Measurements from ENCODE around the gene TBL3. TPM values are rescaled to one million over a fixed set of nuclear protein-coding genes. Genes with fewer than 3 reads are reported as not detected.

TBL3 gene
- total and polyA plus RNA-seq, 9 of the 15 experiments (the other 6 are each of a cell fraction or from before 2014, with no cell fraction given), result 0.97 to 117 (median 24.5) TPM

DNA sequence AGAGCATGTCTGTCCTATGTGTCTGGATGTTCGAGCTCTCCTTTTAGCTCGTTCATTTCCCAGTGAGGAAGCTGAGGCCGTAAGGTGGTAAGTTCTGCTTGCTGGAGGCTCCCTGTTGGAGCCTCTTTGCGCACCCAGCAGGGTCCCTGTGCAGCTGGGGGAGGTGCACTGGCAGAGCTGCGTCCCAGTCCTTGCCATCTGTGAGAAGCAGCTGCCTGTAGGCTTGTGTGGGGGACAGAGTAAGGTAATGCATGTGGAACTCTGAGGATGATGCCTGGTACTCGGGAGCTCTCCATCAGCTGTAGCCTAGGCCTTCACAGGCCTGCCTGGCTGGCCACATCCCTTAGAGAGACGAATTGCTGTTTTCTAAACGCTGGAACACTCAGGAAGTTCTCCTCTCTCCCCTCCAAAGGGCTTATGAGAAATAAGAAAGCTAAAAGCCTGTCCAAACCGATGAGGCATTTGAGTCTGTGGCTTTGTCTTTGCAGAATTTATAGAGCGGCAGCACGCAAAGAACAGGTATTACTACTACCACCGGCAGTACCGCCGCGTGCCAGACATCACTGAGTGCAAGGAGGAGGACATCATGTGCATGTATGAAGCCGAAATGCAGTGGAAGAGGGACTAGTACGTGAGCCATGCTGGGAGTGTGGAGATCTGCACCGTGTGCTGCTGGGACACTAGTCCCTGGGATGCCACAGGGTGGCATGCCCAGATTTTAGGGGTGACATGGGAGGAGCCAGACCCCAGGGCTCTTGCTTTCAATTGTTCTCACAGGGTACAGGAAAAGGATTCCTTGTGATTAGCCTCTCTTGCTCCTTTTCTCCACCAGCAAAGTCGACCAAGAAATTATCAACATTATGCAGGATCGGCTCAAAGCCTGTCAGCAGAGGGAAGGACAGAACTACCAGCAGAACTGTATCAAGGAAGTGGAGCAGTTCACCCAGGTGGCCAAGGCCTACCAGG lies 10.9 kb upstream of the TBL3 start (continued):
- TF ChIP-seq, protein P1, sequence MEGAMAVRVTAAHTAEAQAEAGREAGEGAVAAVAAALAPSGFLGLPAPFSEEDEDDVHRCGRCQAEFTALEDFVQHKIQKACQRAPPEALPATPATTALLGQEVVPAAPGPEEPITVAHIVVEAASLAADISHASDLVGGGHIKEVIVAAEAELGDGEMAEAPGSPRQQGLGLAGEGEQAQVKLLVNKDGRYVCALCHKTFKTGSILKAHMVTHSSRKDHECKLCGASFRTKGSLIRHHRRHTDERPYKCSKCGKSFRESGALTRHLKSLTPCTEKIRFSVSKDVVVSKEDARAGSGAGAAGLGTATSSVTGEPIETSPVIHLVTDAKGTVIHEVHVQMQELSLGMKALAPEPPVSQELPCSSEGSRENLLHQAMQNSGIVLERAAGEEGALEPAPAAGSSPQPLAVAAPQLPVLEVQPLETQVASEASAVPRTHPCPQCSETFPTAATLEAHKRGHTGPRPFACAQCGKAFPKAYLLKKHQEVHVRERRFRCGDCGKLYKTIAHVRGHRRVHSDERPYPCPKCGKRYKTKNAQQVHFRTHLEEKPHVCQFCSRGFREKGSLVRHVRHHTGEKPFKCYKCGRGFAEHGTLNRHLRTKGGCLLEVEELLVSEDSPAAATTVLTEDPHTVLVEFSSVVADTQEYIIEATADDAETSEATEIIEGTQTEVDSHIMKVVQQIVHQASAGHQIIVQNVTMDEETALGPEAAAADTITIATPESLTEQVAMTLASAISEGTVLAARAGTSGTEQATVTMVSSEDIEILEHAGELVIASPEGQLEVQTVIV (CRISPR knock-in tag; IDR thresholded peaks at IDR 0.05; ENCODE audit: borderline replicate concordance), result no peak; the same call in 1 of the 2 replicates
- TF ChIP-seq ZNF583 (CRISPR knock-in tag; IDR thresholded peaks at IDR 0.05) (no peak), ASH1L (IDR thresholded peaks at IDR 0.05; ENCODE audit: borderline replicate concordance, low read depth, partially characterized antibody) (no peak), SREBF2 (CRISPR knock-in tag; IDR thresholded peaks at IDR 0.05) (no peak), ARNT (IDR thresholded peaks at IDR 0.05) (no peak), KLF1 (tag; IDR thresholded peaks at IDR 0.05) (0 out of 2 replicates have a peak, but pooled peaks have one; percentile 23), SAFB2 (IDR thresholded peaks at IDR 0.05; ENCODE audit: borderline replicate concordance, low read depth, low read length, severe bottlenecking) (no peak), HMG20A (CRISPR knock-in tag; conservative IDR thresholded peaks at IDR 0.05) (no peak), TBL1XR1 (IDR thresholded peaks at IDR 0.05; ENCODE audit: low read length in 2 of 2) (peak in 1 of 2 experiments; percentile 18; a peak in 2 of 4 replicates), SOX6 (IDR thresholded peaks at IDR 0.05) (0 out of 2 replicates have a peak, but pooled peaks have one; percentile 26), NR2C1 (IDR thresholded peaks at IDR 0.05) (no peak), NR2C1 (tag; IDR thresholded peaks at IDR 0.05) (no peak)
- TF ChIP-seq, protein P2, sequence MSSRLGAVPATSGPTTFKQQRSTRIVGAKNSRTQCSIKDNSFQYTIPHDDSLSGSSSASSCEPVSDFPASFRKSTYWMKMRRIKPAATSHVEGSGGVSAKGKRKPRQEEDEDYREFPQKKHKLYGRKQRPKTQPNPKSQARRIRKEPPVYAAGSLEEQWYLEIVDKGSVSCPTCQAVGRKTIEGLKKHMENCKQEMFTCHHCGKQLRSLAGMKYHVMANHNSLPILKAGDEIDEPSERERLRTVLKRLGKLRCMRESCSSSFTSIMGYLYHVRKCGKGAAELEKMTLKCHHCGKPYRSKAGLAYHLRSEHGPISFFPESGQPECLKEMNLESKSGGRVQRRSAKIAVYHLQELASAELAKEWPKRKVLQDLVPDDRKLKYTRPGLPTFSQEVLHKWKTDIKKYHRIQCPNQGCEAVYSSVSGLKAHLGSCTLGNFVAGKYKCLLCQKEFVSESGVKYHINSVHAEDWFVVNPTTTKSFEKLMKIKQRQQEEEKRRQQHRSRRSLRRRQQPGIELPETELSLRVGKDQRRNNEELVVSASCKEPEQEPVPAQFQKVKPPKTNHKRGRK (tag; IDR thresholded peaks at IDR 0.05), result no peak
- TF ChIP-seq, protein P3, sequence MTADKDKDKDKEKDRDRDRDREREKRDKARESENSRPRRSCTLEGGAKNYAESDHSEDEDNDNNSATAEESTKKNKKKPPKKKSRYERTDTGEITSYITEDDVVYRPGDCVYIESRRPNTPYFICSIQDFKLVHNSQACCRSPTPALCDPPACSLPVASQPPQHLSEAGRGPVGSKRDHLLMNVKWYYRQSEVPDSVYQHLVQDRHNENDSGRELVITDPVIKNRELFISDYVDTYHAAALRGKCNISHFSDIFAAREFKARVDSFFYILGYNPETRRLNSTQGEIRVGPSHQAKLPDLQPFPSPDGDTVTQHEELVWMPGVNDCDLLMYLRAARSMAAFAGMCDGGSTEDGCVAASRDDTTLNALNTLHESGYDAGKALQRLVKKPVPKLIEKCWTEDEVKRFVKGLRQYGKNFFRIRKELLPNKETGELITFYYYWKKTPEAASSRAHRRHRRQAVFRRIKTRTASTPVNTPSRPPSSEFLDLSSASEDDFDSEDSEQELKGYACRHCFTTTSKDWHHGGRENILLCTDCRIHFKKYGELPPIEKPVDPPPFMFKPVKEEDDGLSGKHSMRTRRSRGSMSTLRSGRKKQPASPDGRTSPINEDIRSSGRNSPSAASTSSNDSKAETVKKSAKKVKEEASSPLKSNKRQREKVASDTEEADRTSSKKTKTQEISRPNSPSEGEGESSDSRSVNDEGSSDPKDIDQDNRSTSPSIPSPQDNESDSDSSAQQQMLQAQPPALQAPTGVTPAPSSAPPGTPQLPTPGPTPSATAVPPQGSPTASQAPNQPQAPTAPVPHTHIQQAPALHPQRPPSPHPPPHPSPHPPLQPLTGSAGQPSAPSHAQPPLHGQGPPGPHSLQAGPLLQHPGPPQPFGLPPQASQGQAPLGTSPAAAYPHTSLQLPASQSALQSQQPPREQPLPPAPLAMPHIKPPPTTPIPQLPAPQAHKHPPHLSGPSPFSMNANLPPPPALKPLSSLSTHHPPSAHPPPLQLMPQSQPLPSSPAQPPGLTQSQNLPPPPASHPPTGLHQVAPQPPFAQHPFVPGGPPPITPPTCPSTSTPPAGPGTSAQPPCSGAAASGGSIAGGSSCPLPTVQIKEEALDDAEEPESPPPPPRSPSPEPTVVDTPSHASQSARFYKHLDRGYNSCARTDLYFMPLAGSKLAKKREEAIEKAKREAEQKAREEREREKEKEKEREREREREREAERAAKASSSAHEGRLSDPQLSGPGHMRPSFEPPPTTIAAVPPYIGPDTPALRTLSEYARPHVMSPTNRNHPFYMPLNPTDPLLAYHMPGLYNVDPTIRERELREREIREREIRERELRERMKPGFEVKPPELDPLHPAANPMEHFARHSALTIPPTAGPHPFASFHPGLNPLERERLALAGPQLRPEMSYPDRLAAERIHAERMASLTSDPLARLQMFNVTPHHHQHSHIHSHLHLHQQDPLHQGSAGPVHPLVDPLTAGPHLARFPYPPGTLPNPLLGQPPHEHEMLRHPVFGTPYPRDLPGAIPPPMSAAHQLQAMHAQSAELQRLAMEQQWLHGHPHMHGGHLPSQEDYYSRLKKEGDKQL (CRISPR knock-in tag; IDR thresholded peaks at IDR 0.05; ENCODE audit: borderline replicate concordance), result no peak
- TF ChIP-seq, protein P4, sequence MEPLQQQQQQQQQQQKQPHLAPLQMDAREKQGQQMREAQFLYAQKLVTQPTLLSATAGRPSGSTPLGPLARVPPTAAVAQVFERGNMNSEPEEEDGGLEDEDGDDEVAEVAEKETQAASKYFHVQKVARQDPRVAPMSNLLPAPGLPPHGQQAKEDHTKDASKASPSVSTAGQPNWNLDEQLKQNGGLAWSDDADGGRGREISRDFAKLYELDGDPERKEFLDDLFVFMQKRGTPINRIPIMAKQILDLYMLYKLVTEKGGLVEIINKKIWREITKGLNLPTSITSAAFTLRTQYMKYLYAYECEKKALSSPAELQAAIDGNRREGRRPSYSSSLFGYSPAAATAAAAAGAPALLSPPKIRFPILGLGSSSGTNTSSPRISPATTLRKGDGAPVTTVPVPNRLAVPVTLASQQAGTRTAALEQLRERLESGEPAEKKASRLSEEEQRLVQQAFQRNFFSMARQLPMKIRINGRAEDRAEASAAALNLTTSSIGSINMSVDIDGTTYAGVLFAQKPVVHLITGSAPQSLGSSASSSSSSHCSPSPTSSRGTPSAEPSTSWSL (CRISPR knock-in tag; IDR thresholded peaks at IDR 0.05; ENCODE audit: borderline replicate concordance), result no peak
